ENCODE measurements around the gene CD2AP.

- TF ChIP-seq, protein P1, sequence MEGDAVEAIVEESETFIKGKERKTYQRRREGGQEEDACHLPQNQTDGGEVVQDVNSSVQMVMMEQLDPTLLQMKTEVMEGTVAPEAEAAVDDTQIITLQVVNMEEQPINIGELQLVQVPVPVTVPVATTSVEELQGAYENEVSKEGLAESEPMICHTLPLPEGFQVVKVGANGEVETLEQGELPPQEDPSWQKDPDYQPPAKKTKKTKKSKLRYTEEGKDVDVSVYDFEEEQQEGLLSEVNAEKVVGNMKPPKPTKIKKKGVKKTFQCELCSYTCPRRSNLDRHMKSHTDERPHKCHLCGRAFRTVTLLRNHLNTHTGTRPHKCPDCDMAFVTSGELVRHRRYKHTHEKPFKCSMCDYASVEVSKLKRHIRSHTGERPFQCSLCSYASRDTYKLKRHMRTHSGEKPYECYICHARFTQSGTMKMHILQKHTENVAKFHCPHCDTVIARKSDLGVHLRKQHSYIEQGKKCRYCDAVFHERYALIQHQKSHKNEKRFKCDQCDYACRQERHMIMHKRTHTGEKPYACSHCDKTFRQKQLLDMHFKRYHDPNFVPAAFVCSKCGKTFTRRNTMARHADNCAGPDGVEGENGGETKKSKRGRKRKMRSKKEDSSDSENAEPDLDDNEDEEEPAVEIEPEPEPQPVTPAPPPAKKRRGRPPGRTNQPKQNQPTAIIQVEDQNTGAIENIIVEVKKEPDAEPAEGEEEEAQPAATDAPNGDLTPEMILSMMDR (IDR thresholded peaks at IDR 0.05): no peak
- no peak for TF ChIP-seq POLR2A (IDR thresholded peaks at IDR 0.05)
Measured at GRCh38 chr6:47520282-47520681, 42.7 kb downstream of the CD2AP start.
